Colonic mucosa (tissue), 4 donors: ENCODE data around the gene B9D1. TPM values are rescaled to one million over a fixed set of nuclear protein-coding genes. Genes with fewer than 3 reads are reported as not detected.

ENCODE experiments used
- DNase-seq: peaks from one replicate; pipeline ENCODE4 v3.0.0-alpha.2; 2020
- H3K27ac ChIP-seq: fragments of 200-600 bp; one replicate; pipeline ENCODE4 v1.8.0; 2021
- H3K27me3 ChIP-seq: fragments of 200-600 bp; one replicate; pipeline ENCODE4 v1.8.0; 2021
- H3K36me3 ChIP-seq: fragments of 200-600 bp; one replicate; pipeline ENCODE4 v1.8.0; 2021
- H3K4me1 ChIP-seq: fragments of 200-600 bp; one replicate; pipeline ENCODE4 v1.8.0; 2021; ENCODE audit warnings: mild to moderate bottlenecking
- H3K4me3 ChIP-seq: fragments of 200-600 bp; one replicate; pipeline ENCODE4 v1.8.0; 2021
- H3K9ac ChIP-seq, 2 donors: one replicate each; pipeline ENCODE4 v1.7.0; 2013; ENCODE audit warnings: control low read depth in 2 of 2, low read depth in 2 of 2, low read length in 2 of 2
- H3K9me3 ChIP-seq: fragments of 200-600 bp; one replicate; pipeline ENCODE4 v1.8.0; 2021
- CTCF ChIP-seq: fragments of 200-600 bp; IDR thresholded peaks from one replicate; pipeline ENCODE4 v1.8.0; 2022; ENCODE audit warnings: antibody characterized with exemption, mild to moderate bottlenecking
- intact Hi-C: fragments of 100-400 bp; cut with DNase I; formaldehyde crosslinking; loops from one replicate; pipeline ENCODE4 v1.14.1; 2022
- total RNA-seq, 2 donors: library from RNA; stranded (reverse); fragmentation: NEBNext Ultra II Directional in 1 of 2; extraction: Animal tissue kit (Norgen Biotek cat#: 25700) in 1 of 2; gene quantifications; one replicate each; pipeline ENCODE4 v1.2.1, GENCODE V29; 2021
- donor health status: healthy.
- donor health status: DM: no; HTN: no; CAD: no.
- donor health status: DM: no; HTN: no; CAD: no.

B9D1 gene
- total RNA-seq, 2 donors from 2014 or later: 5.6 to 11.9 TPM

- Histone ChIP-seq H3K27ac (peak overlapping the region; percentile 74), H3K36me3 (no peaks in the 10 kb centered on the region), H3K9me3 (no peaks in the 10 kb centered on the region), H3K9ac (peak overlapping the region; percentile 30 to 65), H3K4me3 (no peak overlapping the region), H3K4me1 (peaks cover 20% of the 10 kb centered on the region), H3K27me3 (no peaks in the 10 kb centered on the region)
- intact Hi-C loops: no loop called here
- peak; percentile 71 for DNase-seq
- TF ChIP-seq CTCF: no peak
Measured at GRCh38 chr17:19397556-19398041, 35.1 kb upstream of the B9D1 start.

- no peak overlapping the region for H3K9ac ChIP-seq
- H3K4me3 ChIP-seq: no peak overlapping the region
- no peaks in the 10 kb centered on the region for H3K36me3 ChIP-seq
- intact Hi-C loops: no loop called here
- no peaks in the 10 kb centered on the region for H3K9me3 ChIP-seq
- H3K27me3 ChIP-seq: no peaks in the 10 kb centered on the region
- no peaks in the 10 kb centered on the region for H3K4me1 ChIP-seq
- TF ChIP-seq CTCF: no peak
- no peak overlapping the region for H3K27ac ChIP-seq
- DNase-seq: no peak
Measured at GRCh38 chr17:19392303-19392702, 29.8 kb upstream of the B9D1 start.

- no peak for DNase-seq
- Histone ChIP-seq H3K4me3 (no peak overlapping the region), H3K9me3 (no peaks in the 10 kb centered on the region), H3K27me3 (no peaks in the 10 kb centered on the region), H3K36me3 (no peaks in the 10 kb centered on the region), H3K27ac (no peak overlapping the region), H3K4me1 (no peaks in the 10 kb centered on the region), H3K9ac (no peak overlapping the region)
- no peak for TF ChIP-seq CTCF
- intact Hi-C loops: no loop called here
Measured at GRCh38 chr17:19391432-19391831, 28.9 kb upstream of the B9D1 start.

GRCh38 chr17:19390951-19391350 lies 28.4 kb upstream of the B9D1 start:
- no peaks in the 10 kb centered on the region for H3K27me3 ChIP-seq
- no peak for TF ChIP-seq CTCF
- no peak overlapping the region for H3K27ac ChIP-seq
- no peak for DNase-seq
- no peaks in the 10 kb centered on the region for H3K9me3 ChIP-seq
- no peak overlapping the region for H3K4me3 ChIP-seq
- H3K9ac ChIP-seq: no peak overlapping the region
- intact Hi-C loops: no loop called here
- no peaks in the 10 kb centered on the region for H3K4me1 ChIP-seq
- H3K36me3 ChIP-seq: no peaks in the 10 kb centered on the region

GRCh38 chr17:19388791-19389785 lies 26.6 kb upstream of the B9D1 start:
- peaks cover 18% of the 10 kb centered on the region for H3K4me1 ChIP-seq

More at GRCh38 chr17:19388791-19389785, 26.6 kb upstream of the B9D1 start:
- Histone ChIP-seq H3K4me3 (no peak overlapping the region), H3K9ac (no peak overlapping the region), H3K9me3 (no peaks in the 10 kb centered on the region), H3K36me3 (no peaks in the 10 kb centered on the region), H3K27me3 (no peaks in the 10 kb centered on the region), H3K27ac (no peak overlapping the region)
- intact Hi-C loops: no loop called here
- DNase-seq: no peak
- TF ChIP-seq CTCF: no peak
